GM19193 (cell line): ENCODE results near the gene INPP4A.

Source experiments
- POLR2A ChIP-seq: IDR thresholded peaks from 4 replicates; pipeline ENCODE4 v1.6.1; 2011; ENCODE audit not compliant: insufficient read depth, insufficient read length; ENCODE audit errors: extremely low read depth

Gene INPP4A

DNA sequence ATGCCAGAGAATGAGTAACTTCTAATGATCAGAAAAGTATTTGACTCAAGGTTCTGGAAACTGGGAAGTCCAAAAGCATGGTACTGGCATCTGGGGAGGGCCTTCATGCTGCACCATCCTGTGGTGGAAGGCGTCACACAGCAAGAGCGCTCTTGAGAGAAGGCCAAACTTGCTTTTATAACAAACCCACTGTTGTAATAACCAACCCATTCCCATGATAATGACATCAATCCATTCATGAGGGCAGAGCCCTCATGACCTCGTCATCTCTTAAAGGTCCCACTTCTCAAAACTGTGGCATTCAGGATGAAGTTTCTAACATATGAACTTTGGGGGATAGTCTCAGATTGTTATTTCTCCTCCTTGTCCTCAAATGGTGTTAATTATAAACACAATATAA lies 95.9 kb downstream of the INPP4A start:
- TF ChIP-seq POLR2A, result no peak

- TF ChIP-seq POLR2A, result no peak
These were observed 96.8 kb downstream of the INPP4A start for GRCh38 chr2:98541489-98541888.

- no peak for TF ChIP-seq POLR2A
These were observed 97.2 kb downstream of the INPP4A start for GRCh38 chr2:98541906-98542305.

DNA sequence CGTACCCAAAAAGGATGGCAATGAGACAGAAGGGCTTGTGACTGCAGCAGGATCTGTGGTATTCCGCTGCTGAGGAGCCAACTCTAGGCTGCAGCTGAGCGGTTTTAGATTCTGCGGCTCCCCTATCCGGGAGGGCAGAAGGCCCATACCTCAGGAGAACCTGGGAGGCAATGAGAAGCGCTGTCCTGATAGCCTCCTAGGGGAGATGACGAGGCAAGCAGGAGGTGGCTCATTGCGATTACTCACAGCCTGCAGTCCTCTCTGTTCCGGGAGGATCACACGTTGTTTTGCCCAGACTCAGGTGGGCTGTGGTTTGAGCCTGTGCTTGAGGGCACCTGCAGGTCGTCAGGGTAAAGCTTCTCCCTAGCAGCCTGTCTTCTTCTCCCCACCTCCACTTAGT lies 98.6 kb downstream of the INPP4A start:
- no peak for TF ChIP-seq POLR2A

- no peak for TF ChIP-seq POLR2A
These were observed 99.2 kb downstream of the INPP4A start for GRCh38 chr2:98543842-98544241.

- TF ChIP-seq POLR2A, result no peak
These were observed 100.9 kb downstream of the INPP4A start for GRCh38 chr2:98545591-98545990.

- no peak for TF ChIP-seq POLR2A
These were observed 101.5 kb downstream of the INPP4A start for GRCh38 chr2:98546186-98546585.

DNA sequence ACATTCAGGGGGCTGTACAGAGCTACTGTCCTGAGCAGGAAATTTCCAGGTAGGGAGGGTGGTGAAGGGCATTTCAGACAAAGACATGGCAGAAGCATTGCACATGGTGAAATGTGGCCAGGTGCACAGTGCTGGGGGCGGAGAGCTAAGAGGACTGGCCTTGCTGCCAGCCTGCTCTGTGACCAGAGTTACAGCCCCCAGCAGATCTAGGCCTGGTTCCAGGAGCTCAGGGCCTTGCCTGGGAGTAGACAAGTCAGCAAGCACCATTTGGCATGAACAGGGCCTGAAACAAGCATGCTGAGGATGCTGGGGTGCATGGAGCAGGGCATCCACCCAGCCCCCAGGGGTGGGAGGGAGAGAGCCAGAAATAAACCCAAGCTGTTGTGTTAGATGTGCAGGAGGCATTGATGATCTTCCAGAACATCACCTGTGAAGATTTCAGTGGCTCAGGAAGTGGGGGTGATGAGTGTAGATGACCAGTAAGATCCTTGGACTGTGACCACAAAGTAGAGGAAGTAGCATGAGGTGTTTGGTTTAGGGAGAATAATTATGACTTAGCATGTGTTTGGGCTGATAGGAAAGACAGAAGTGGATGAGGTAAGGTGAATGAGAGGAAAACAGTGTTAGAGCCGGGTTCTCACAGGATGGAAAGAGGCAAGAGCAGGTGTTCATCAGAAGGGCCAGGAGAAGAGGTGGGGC lies 102.6 kb downstream of the INPP4A start:
- no peak for TF ChIP-seq POLR2A

- no peak for TF ChIP-seq POLR2A
These were observed 104.5 kb downstream of the INPP4A start for GRCh38 chr2:98548920-98549818.

- TF ChIP-seq POLR2A, result no peak
These were observed 105.5 kb downstream of the INPP4A start for GRCh38 chr2:98550165-98550564.

GRCh38 chr2:98551316-98551715 lies 106.7 kb downstream of the INPP4A start:
- TF ChIP-seq POLR2A, result no peak

GRCh38 chr2:98552499-98553179 lies 108.0 kb downstream of the INPP4A start:
- TF ChIP-seq POLR2A, result no peak

- TF ChIP-seq POLR2A, result no peak
These were observed 109.6 kb downstream of the INPP4A start for GRCh38 chr2:98554116-98554861.

GRCh38 chr2:98555696-98556095 lies 111.0 kb downstream of the INPP4A start:
- no peak for TF ChIP-seq POLR2A
